Naive thymus-derived CD8-positive, alpha-beta T cell (primary cell): ENCODE data around the gene EPHB2. TPM values are rescaled to one million over a fixed set of nuclear protein-coding genes. Genes with fewer than 3 reads are reported as not detected.
"Not testable (repeated sequence)": the region's sequence is repeated elsewhere in the genome, so short reads cannot be mapped to it uniquely, and the experiment has no call there.

Experiments used
- ATAC-seq, 2 donors: fragments of 150-1000 bp; cut with Tn5 transposase in 1 of 2; sonication (Bioruptor Pico), chemical (Tn5 transposase) in 1 of 2; 1 replicate in 1 of 2; 2 replicates in 1 of 2; pipeline ENCODE4 v1.10.0; 2021; ENCODE audit warnings: mild to moderate bottlenecking in 2 of 2, moderate library complexity in 2 of 2
- POLR2A ChIA-PET: fragments of 350-600 bp; sonication (Branson Sonifier 250); formaldehyde crosslinking; loops from one replicate; lab custom pipeline; 2021; ENCODE audit warnings: antibody characterized with exemption; lab: Charles Lee
- DNase-seq, 10 donors: peaks; one replicate each; pipeline versions ENCODE4 v3.0.0 to v3.0.0-alpha.2; 2020 to 2022
- H3K27ac Mint-ChIP-seq, 10 donors: one replicate each; pipeline ENCODE4 v1.8.0; 2020 to 2022; ENCODE audit warnings: mild to moderate bottlenecking in 10 of 10, mixed read lengths in 10 of 10, moderate library complexity in 4 of 10, inconsistent platforms in 1 of 10
- H3K27me3 Mint-ChIP-seq, 5 donors: one replicate each; pipeline ENCODE4 v1.8.0; 2021 to 2022; ENCODE audit warnings: mixed read lengths in 5 of 5
- H3K36me3 Mint-ChIP-seq, 3 donors: one replicate each; pipeline ENCODE4 v1.8.0; 2020 to 2022; ENCODE audit warnings: mixed read lengths in 3 of 3, mild to moderate bottlenecking in 2 of 3, inconsistent platforms in 1 of 3
- H3K4me1 Mint-ChIP-seq, 4 donors: one replicate each; pipeline ENCODE4 v1.8.0; 2021 to 2022; ENCODE audit warnings: mixed read lengths in 4 of 4
- H3K4me3 Mint-ChIP-seq, 10 donors: one replicate each; pipeline ENCODE4 v1.8.0; 2020 to 2022; ENCODE audit warnings: mild to moderate bottlenecking in 10 of 10, mixed read lengths in 10 of 10, moderate library complexity in 6 of 10, inconsistent platforms in 1 of 10
- H3K9me3 Mint-ChIP-seq, 9 donors: one replicate each; pipeline ENCODE4 v1.8.0; 2020 to 2022; ENCODE audit warnings: mixed read lengths in 9 of 9, mild to moderate bottlenecking in 3 of 9, inconsistent platforms in 1 of 9, moderate library complexity in 1 of 9
- polyA plus RNA-seq, 3 donors: library from polyadenylated mRNA; unstranded; fragments of 300-500 nt; fragmentation: Illumina TruSeq; gene quantifications; one replicate each; pipeline ENCODE4 v1.2.3, GENCODE V29; 2021
- total RNA-seq, 8 experiments: library from RNA in 2 of 8; stranded (reverse) in 2 of 8; gene quantifications; one replicate each; pipeline ENCODE4 v1.2.3 and lab custom pipeline; 2021 to 2026

Gene EPHB2
- total and polyA plus RNA-seq, 5 experiments from 2014 or later = 0.21 to 0.25 TPM; not detected in 3

- H3K4me3 Mint-ChIP-seq = no peak overlapping the region
- ATAC-seq (no peak), DNase-seq (peak in 1 of 10 donors; percentile 35)
- peaks cover 0 to 5% (median 0%) of the 10 kb centered on the region in 5 donors for H3K27me3 Mint-ChIP-seq
- no peaks in the 10 kb centered on the region for H3K4me1 Mint-ChIP-seq
- no peaks in the 10 kb centered on the region for H3K9me3 Mint-ChIP-seq
- H3K27ac Mint-ChIP-seq = no peak overlapping the region
- POLR2A ChIA-PET = no interaction called here
- H3K36me3 Mint-ChIP-seq = no peaks in the 10 kb centered on the region
Measured at GRCh38 chr1:22697980-22698379, 12.7 kb upstream of the EPHB2 start.

- DNase-seq (peak in 1 of 10 donors; percentile 30), ATAC-seq (no peak)
- Mint-ChIP-seq H3K4me3 (no peak overlapping the region), H3K36me3 (no peaks in the 10 kb centered on the region), H3K9me3 (no peaks in the 10 kb centered on the region), H3K27ac (no peak overlapping the region), H3K27me3 (peaks cover 0 to 7% (median 3%) of the 10 kb centered on the region in 5 donors), H3K4me1 (no peaks in the 10 kb centered on the region)
- POLR2A ChIA-PET = no interaction called here
Measured at GRCh38 chr1:22699681-22700520, 10.7 kb upstream of the EPHB2 start.

GRCh38 chr1:22702296-22703085 is 8.1 kb upstream of the EPHB2 start:
- ATAC-seq = no peak
- Mint-ChIP-seq H3K36me3 (no peaks in the 10 kb centered on the region), H3K4me3 (no peak overlapping the region), H3K27me3 (peaks cover 5 to 15% (median 8%) of the 10 kb centered on the region in 5 donors), H3K4me1 (no peaks in the 10 kb centered on the region), H3K27ac (no peak overlapping the region), H3K9me3 (no peaks in the 10 kb centered on the region)
- DNase-seq = peak in 1 of 10 donors; percentile 2
- POLR2A ChIA-PET = no interaction called here

GRCh38 chr1:22704440-22705067 is 6.1 kb upstream of the EPHB2 start:
- DNase-seq (peak; percentile 36 to 79 (median 55)), ATAC-seq (peak; percentile 79 to 94)
- POLR2A ChIA-PET = no interaction called here
- H3K36me3 Mint-ChIP-seq = no peaks in the 10 kb centered on the region
- peaks cover 0 to 8% (median 0%) of the 10 kb centered on the region in 4 donors for H3K4me1 Mint-ChIP-seq
- no peak overlapping the region for H3K27ac Mint-ChIP-seq
- peaks cover 10 to 31% (median 29%) of the 10 kb centered on the region in 5 donors for H3K27me3 Mint-ChIP-seq
- H3K9me3 Mint-ChIP-seq = no peaks in the 10 kb centered on the region
- no peak overlapping the region for H3K4me3 Mint-ChIP-seq

- H3K9me3 Mint-ChIP-seq = no peaks in the 10 kb centered on the region
- no peak for ATAC-seq
- H3K27me3 Mint-ChIP-seq = peaks cover 13 to 35% (median 35%) of the 10 kb centered on the region in 5 donors
- H3K27ac Mint-ChIP-seq = no peak overlapping the region
- POLR2A ChIA-PET = no interaction called here
- peaks cover 0 to 10% (median 2%) of the 10 kb centered on the region in 4 donors for H3K4me1 Mint-ChIP-seq
- H3K36me3 Mint-ChIP-seq = peaks cover 0 to 2% (median 0%) of the 10 kb centered on the region in 3 donors
- H3K4me3 Mint-ChIP-seq = no peak overlapping the region
- DNase-seq = no peak
Measured at GRCh38 chr1:22705586-22705985, 5.1 kb upstream of the EPHB2 start.

- H3K27ac Mint-ChIP-seq, H3K36me3 Mint-ChIP-seq: not testable (repeated sequence)
Measured at GRCh38 chr1:22706100-22706499, 4.5 kb upstream of the EPHB2 start.

GRCh38 chr1:22708777-22709176 is 1.9 kb upstream of the EPHB2 start:
- Mint-ChIP-seq H3K27me3 (peaks cover 22 to 53% (median 46%) of the 10 kb centered on the region in 5 donors), H3K9me3 (no peaks in the 10 kb centered on the region), H3K27ac (no peak overlapping the region), H3K36me3 (peaks cover 0 to 2% (median 0%) of the 10 kb centered on the region in 3 donors), H3K4me1 (peaks cover 0 to 20% (median 4%) of the 10 kb centered on the region in 4 donors), H3K4me3 (peak overlapping the region in 7 of 10 donors; percentile 24 to 62 (median 37))
- DNase-seq (no peak), ATAC-seq (no peak)
- POLR2A ChIA-PET = no interaction called here

More at GRCh38 chr1:22706100-22706499, 4.5 kb upstream of the EPHB2 start:
- ATAC-seq, DNase-seq, POLR2A ChIA-PET, H3K9me3 Mint-ChIP-seq, H3K4me3 Mint-ChIP-seq: not testable (repeated sequence)
- H3K27me3 Mint-ChIP-seq = peaks cover 13 to 35% (median 32%) of the 10 kb centered on the region in 5 donors
- peaks cover 0 to 10% (median 2%) of the 10 kb centered on the region in 4 donors for H3K4me1 Mint-ChIP-seq

GRCh38 chr1:22709227-22709626 is 1.4 kb upstream of the EPHB2 start:
- H3K9me3 Mint-ChIP-seq = no peaks in the 10 kb centered on the region
- peaks cover 0 to 2% (median 0%) of the 10 kb centered on the region in 3 donors for H3K36me3 Mint-ChIP-seq
- peaks cover 26 to 58% (median 49%) of the 10 kb centered on the region in 5 donors for H3K27me3 Mint-ChIP-seq
- no peak for DNase-seq
- ATAC-seq = no peak
- peaks cover 0 to 20% (median 4%) of the 10 kb centered on the region in 4 donors for H3K4me1 Mint-ChIP-seq
- peak overlapping the region in 6 of 10 donors; percentile 23 to 72 (median 53) for H3K4me3 Mint-ChIP-seq
- no peak overlapping the region for H3K27ac Mint-ChIP-seq
- POLR2A ChIA-PET = no interaction called here

GRCh38 chr1:22709891-22710700 is 543 bp upstream of the EPHB2 start:
- Mint-ChIP-seq H3K9me3 (no peaks in the 10 kb centered on the region), H3K27ac (no peak overlapping the region), H3K36me3 (peaks cover 0 to 2% (median 0%) of the 10 kb centered on the region in 3 donors), H3K4me1 (peaks cover 0 to 20% (median 4%) of the 10 kb centered on the region in 4 donors), H3K4me3 (peak overlapping the region; percentile 63 to 84 (median 74)), H3K27me3 (peaks cover 32 to 66% (median 56%) of the 10 kb centered on the region in 5 donors)
- DNase-seq (peak in 5 of 10 donors; percentile 6 to 38 (median 23)), ATAC-seq (peak; percentile 50 to 57)
- POLR2A ChIA-PET = no interaction called here

- peaks cover 0 to 2% (median 0%) of the 10 kb centered on the region in 3 donors for H3K36me3 Mint-ChIP-seq
- no peak overlapping the region for H3K4me3 Mint-ChIP-seq
- H3K9me3 Mint-ChIP-seq = no peaks in the 10 kb centered on the region
- H3K27me3 Mint-ChIP-seq = peaks cover 29 to 76% (median 60%) of the 10 kb centered on the region in 5 donors
- ATAC-seq (peak in 1 of 2 donors; percentile 30), DNase-seq (no peak)
- POLR2A ChIA-PET = no interaction called here
- H3K4me1 Mint-ChIP-seq = peaks cover 0 to 20% (median 4%) of the 10 kb centered on the region in 4 donors
- H3K27ac Mint-ChIP-seq = no peak overlapping the region
Measured at GRCh38 chr1:22711071-22711470, 432 bp downstream of the EPHB2 start.

GRCh38 chr1:22711591-22712501 is 1.2 kb downstream of the EPHB2 start:
- POLR2A ChIA-PET = no interaction called here
- H3K4me3 Mint-ChIP-seq = peak overlapping the region; percentile 29 to 74 (median 55)
- H3K36me3 Mint-ChIP-seq = peaks cover 0 to 2% (median 0%) of the 10 kb centered on the region in 3 donors
- no peaks in the 10 kb centered on the region for H3K9me3 Mint-ChIP-seq
- no peak for DNase-seq
- H3K27ac Mint-ChIP-seq = no peak overlapping the region
- ATAC-seq = no peak
- H3K27me3 Mint-ChIP-seq = peaks cover 29 to 82% (median 60%) of the 10 kb centered on the region in 5 donors
- peaks cover 0 to 20% (median 4%) of the 10 kb centered on the region in 4 donors for H3K4me1 Mint-ChIP-seq
